HepG2 (cell line): ENCODE results near the gene TC2N. TPM values are rescaled to one million over a fixed set of nuclear protein-coding genes. Genes with fewer than 3 reads are reported as not detected.

Source experiments
- ATAC-seq: fragments of 200-7000 bp; cut with Tn5 transposase; 3 replicates; pipeline ENCODE4 v1.9.1; 2020; ENCODE audit warnings: mild to moderate bottlenecking, moderate library complexity
- BruUV-seq: library from RNA; stranded (reverse); fragments of 400-500 nt; replicated peaks from 2 replicates; lab custom pipeline; 2021; lab: Mats Ljungman, UMichigan
- CTCF ChIA-PET: fragments of 300-600 bp; formaldehyde crosslinking; extraction: SDS; loops from one replicate; lab custom pipeline; 2021; ENCODE audit warnings: low total read pairs, inconsistent platforms, low intra/inter-chr PET ratio; lab: Yijun Ruan, JAX
- POLR2A ChIA-PET: fragments of 350-600 bp; sonication (Branson Sonifier 250); formaldehyde crosslinking; loops from one replicate; lab custom pipeline; 2020; ENCODE audit warnings: antibody characterized with exemption, inconsistent platforms; lab: Yijun Ruan, JAX
- DNase-seq: peaks from one replicate; pipeline ENCODE4 v3.0.0-alpha.2; 2015; ENCODE audit warnings: low spot score
- FAIRE-seq: peaks from 3 replicates; lab custom pipeline; 2011; peaks lifted over from hg19 to GRCh38; lab: Jason Lieb, UNC
- H2AFZ ChIP-seq: one replicate; pipeline ENCODE4 v1.6.1; 2011; ENCODE audit warnings: low read length, inconsistent platforms
- H3K27ac ChIP-seq: fragments of 300-600 bp; 3 replicates; pipeline ENCODE4 v1.8.0; 2011; ENCODE audit warnings: mixed run types, mild to moderate bottlenecking, mixed read lengths, low read length, inconsistent platforms; ENCODE audit not compliant: insufficient read depth; ENCODE audit errors: extremely low read length
- H3K27me3 ChIP-seq, 2 experiments: fragments of 200-600 bp in 1 of 2; 2 replicates in 1 of 2; 3 replicates in 1 of 2; pipeline versions ENCODE4 v1.6.0 to v1.8.0; 2011; ENCODE audit warnings: low read length in 2 of 2, mild to moderate bottlenecking in 2 of 2, moderate library complexity in 2 of 2, inconsistent platforms in 1 of 2; ENCODE audit not compliant: insufficient read depth in 2 of 2, control insufficient read depth in 1 of 2
- H3K36me3 ChIP-seq, 2 experiments: fragments of 200-600 bp in 1 of 2; replicated peaks in 1 of 2; 2 replicates in 1 of 2; 3 replicates in 1 of 2; pipeline versions ENCODE4 v1.5.1 to v1.8.0; 2011; ENCODE audit warnings: low read length in 2 of 2, inconsistent platforms in 1 of 2; ENCODE audit not compliant: insufficient read depth in 2 of 2, control insufficient read depth in 1 of 2
- H3K4me1 ChIP-seq: 2 replicates; pipeline ENCODE4 v1.5.1; 2012; ENCODE audit warnings: low read length, inconsistent platforms; ENCODE audit not compliant: insufficient read depth
- H3K4me2 ChIP-seq: 2 replicates; pipeline ENCODE4 v1.6.0; 2011; ENCODE audit warnings: low read depth, low read length, inconsistent platforms
- H3K4me3 ChIP-seq, 3 experiments: fragments of 200-600 bp in 1 of 3; sonication (generic), shearing (Covaris generic) in 1 of 3; replicated peaks in 1 of 3; 2 replicates each; pipeline ENCODE4 v1.5.1; 2011 to 2016; ENCODE audit warnings: low read length in 3 of 3, inconsistent platforms in 2 of 3, low read depth in 2 of 3, mild to moderate bottlenecking in 2 of 3, control low read depth in 1 of 3, mixed read lengths in 1 of 3; ENCODE audit not compliant: insufficient read depth in 1 of 3
- H3K79me2 ChIP-seq: one replicate; pipeline ENCODE4 v1.6.1; 2011; ENCODE audit warnings: low read length, inconsistent platforms; ENCODE audit not compliant: insufficient read depth
- H3K9ac ChIP-seq: 2 replicates; pipeline ENCODE4 v1.6.0; 2011; ENCODE audit warnings: mild to moderate bottlenecking, low read depth, low read length, inconsistent platforms; ENCODE audit not compliant: insufficient read depth
- H3K9me3 ChIP-seq: 2 replicates; pipeline ENCODE4 v1.5.1; 2012; ENCODE audit warnings: mild to moderate bottlenecking, low read length
- H4K20me1 ChIP-seq: 2 replicates; pipeline ENCODE4 v1.6.0; 2011; ENCODE audit warnings: inconsistent platforms, mild to moderate bottlenecking, low read length, moderate library complexity; ENCODE audit not compliant: insufficient read depth
- ELF4 ChIP-seq: sonication (generic); formaldehyde crosslinking; IDR thresholded peaks from 2 replicates; pipeline ENCODE4 v1.5.0; 2020; ENCODE audit warnings: missing genetic modification reagents, mild to moderate bottlenecking, moderate library complexity, borderline replicate concordance
- KMT2A ChIP-seq: sonication (generic); formaldehyde crosslinking; IDR thresholded peaks from 2 replicates; pipeline ENCODE4 v1.4.0; 2020; ENCODE audit warnings: missing genetic modification reagents
- MIER2 ChIP-seq: IDR thresholded peaks from 2 replicates; pipeline ENCODE4 v1.6.1; 2016; ENCODE audit warnings: missing biosample characterization, missing genetic modification reagents
- MXD4 ChIP-seq: IDR thresholded peaks from 2 replicates; pipeline ENCODE4 v1.6.1; 2016; ENCODE audit warnings: mild to moderate bottlenecking, missing biosample characterization, missing genetic modification reagents
- SMC3 ChIP-seq: IDR thresholded peaks from 2 replicates; pipeline ENCODE4 v1.6.1; 2011; ENCODE audit warnings: low read length, improper control_type of control experiment
- TBX2 ChIP-seq: sonication (generic); formaldehyde crosslinking; IDR thresholded peaks from 2 replicates; pipeline ENCODE4 v1.5.0; 2020; ENCODE audit warnings: missing genetic modification reagents, mild to moderate bottlenecking, borderline replicate concordance
- ZEB1 ChIP-seq: IDR thresholded peaks from 2 replicates; pipeline ENCODE4 v1.6.1; 2012; ENCODE audit warnings: mild to moderate bottlenecking, low read depth, inconsistent platforms; ENCODE audit not compliant: insufficient replicate concordance
- ZNF530 ChIP-seq: sonication (generic); formaldehyde crosslinking; IDR thresholded peaks from 2 replicates; pipeline ENCODE4 v1.5.0; 2020; ENCODE audit warnings: low read depth, mild to moderate bottlenecking, missing genetic modification reagents
- ZNF562 ChIP-seq: sonication (generic); formaldehyde crosslinking; IDR thresholded peaks from 2 replicates; pipeline ENCODE4 v1.8.0; 2022; ENCODE audit warnings: missing genetic modification reagents, borderline replicate concordance
- WGBS: methylation state at CpG from one replicate; pipeline ENCODE4 v1.1.6; 2017; ENCODE audit warnings: low lambda C conversion rate; 5-methylcytosine and 5-hydroxymethylcytosine counted together
- in situ Hi-C: cut with HindIII; loops from 2 replicates; pipeline ENCODE4 v1.10.0; 2017; ENCODE audit warnings: low pct_unique_long_range_greater_than_20kb; ENCODE audit not compliant: extremely low pct_ligation_motif_present
- intact Hi-C: fragments of 100-400 bp; cut with micrococcal nuclease; formaldehyde crosslinking; loops from one replicate; pipeline ENCODE4 v1.10.0; 2022; ENCODE audit not compliant: unreplicated experiment
- polyA plus RNA-seq, 8 experiments: library from polyadenylated mRNA; depleted of rRNA in 3 of 8; stranded (reverse) in 7 of 8; unstranded in 1 of 8; fragments of >200 nt; fragmentation: Illumina TruSeq in 4 of 8; extraction: Trizol in 4 of 8; gene quantifications; 2 replicates each; pipeline versions ENCODE4 v1.2.1 to v1.2.3, GENCODE V29; 2011 to 2016; ENCODE audit warnings: low read depth in 4 of 8, missing spikeins in 1 of 8, mixed read lengths in 1 of 8; ENCODE audit not compliant: insufficient read depth in 1 of 8
- total RNA-seq, 5 experiments: library from RNA; depleted of rRNA; stranded (reverse); fragments of >200 nt; fragmentation: Illumina TruSeq; extraction: Trizol; gene quantifications; 2 replicates each; pipeline ENCODE4 v1.2.3, GENCODE V29; 2016; ENCODE audit warnings: low read depth in 1 of 5
- TF ChIP-seq, protein P1 (sequence below): sonication (generic); formaldehyde crosslinking; IDR thresholded peaks from 2 replicates; pipeline ENCODE4 v1.5.1; 2020; ENCODE audit warnings: mild to moderate bottlenecking, missing genetic modification reagents, borderline replicate concordance
- TF ChIP-seq, protein P2 (sequence below): IDR thresholded peaks from 2 replicates; pipeline ENCODE4 v1.6.1; 2016; ENCODE audit warnings: low read depth
- TF ChIP-seq, protein P3 (sequence below): sonication (generic); formaldehyde crosslinking; IDR thresholded peaks from 2 replicates; pipeline ENCODE4 v1.8.1; 2023; ENCODE audit warnings: mild to moderate bottlenecking, inconsistent platforms, moderate library complexity, missing genetic modification reagents, borderline replicate concordance
- TF ChIP-seq, protein P4 (sequence below): IDR thresholded peaks from 2 replicates; pipeline ENCODE4 v1.6.1; 2016; ENCODE audit warnings: control low read depth

TC2N gene
- total and polyA plus RNA-seq, 2 of the 13 experiments (the other 11 are each of a cell fraction or from before 2014, with no cell fraction given), result 0.03 TPM; not detected in 1

DNA sequence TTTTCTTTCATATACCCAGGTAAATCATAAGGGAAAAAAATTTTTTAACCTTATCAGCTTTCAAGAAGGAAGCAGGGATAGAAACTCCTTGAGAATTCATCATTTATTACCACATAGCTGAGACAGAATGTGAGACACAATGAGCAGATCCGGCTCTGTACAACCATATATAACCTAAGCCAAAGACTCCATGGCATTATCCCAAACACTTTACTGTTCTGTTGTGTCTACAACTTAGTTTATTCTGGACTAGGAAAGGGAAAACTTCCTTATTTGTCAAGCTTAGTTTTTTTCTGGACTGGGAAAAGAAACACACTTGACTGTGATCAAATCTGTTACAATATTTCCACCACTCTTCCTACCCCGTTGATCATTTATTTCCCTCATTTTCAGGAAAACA is 97.2 kb downstream of the TC2N start:
- FAIRE-seq, result no peak
- Histone ChIP-seq H3K9ac (no peak overlapping the region), H3K27ac (no peak overlapping the region), H3K27me3 (no peaks in the 10 kb centered on the region), H3K36me3 (no peaks in the 10 kb centered on the region), H3K79me2 (no peaks in the 10 kb centered on the region), H4K20me1 (no peaks in the 10 kb centered on the region), H3K9me3 (no peaks in the 10 kb centered on the region), H3K4me2 (no peak overlapping the region), H3K4me1 (no peaks in the 10 kb centered on the region), H3K4me3 (no peak overlapping the region), H2AFZ (no peak overlapping the region)
- ATAC-seq, result no peak
- no peak for DNase-seq
- TF ChIP-seq, protein P1, sequence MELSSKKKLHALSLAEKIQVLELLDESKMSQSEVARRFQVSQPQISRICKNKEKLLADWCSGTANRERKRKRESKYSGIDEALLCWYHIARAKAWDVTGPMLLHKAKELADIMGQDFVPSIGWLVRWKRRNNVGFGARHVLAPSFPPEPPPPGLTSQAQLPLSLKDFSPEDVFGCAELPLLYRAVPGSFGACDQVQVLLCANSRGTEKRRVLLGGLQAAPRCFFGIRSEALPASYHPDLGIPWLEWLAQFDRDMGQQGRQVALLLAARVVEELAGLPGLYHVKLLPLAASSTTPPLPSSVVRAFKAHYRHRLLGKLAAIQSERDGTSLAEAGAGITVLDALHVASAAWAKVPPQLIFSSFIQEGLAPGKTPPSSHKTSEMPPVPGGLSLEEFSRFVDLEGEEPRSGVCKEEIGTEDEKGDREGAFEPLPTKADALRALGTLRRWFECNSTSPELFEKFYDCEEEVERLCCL, result no peak
- TF ChIP-seq ZEB1, result no peak
- TF ChIP-seq TBX2 (CRISPR knock-in tag), result no peak
- no peak for TF ChIP-seq MXD4 (CRISPR knock-in tag)
- TF ChIP-seq ZNF562 (CRISPR knock-in tag), result no peak
- TF ChIP-seq ZNF530 (CRISPR knock-in tag), result no peak
- ChIA-PET POLR2A (no interaction called here), CTCF (no interaction called here)
- WGBS, result 44% methylated on average over 2 of the region's 2 CpGs
- no TSS peak for BruUV-seq
- intact Hi-C loops, result no loop called here
- in situ Hi-C loops, result no loop called here

DNA sequence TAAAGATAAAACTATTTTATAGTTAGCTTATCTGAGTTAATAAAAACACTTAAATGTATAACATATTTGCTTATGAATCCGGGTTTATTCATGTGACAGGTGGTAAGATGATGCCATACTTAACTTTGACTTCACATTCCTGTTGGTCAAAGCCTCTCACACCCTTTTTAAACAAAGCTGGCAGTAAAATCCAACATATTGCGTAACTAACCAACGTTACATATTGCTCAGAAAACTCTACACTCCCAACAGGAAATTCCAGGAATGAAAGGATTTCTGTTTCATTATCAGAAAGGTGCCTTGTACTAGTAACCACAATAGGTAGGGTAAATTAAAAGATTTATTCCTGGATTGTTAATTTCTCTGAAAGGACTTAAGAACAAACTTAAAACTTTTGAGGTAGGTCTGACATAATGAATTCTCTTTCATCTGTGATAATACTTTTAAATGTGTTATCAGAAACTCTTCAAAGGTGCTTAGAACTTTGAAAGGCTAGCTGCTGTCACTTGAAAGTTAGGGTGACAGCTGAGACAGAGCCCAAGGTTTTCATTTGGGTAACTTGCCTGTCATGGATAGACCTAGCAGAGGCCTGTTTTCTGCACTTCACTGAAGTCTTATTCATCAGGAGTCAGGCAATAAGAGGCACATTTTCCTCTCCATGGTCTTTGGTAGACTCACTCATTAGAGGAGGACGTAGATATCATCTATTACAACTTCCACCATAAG is 111.6 kb downstream of the TC2N start:
- ATAC-seq (peak; percentile 73), FAIRE-seq (peak; percentile 85), DNase-seq (peak; percentile 76)
- intact Hi-C loops (no loop called here), in situ Hi-C loops (no loop called here)
- no TSS peak for BruUV-seq
- no peaks in the 10 kb centered on the region for H4K20me1 ChIP-seq
- no peak overlapping the region for H3K9ac ChIP-seq
- H3K79me2 ChIP-seq, result no peaks in the 10 kb centered on the region
- H3K4me2 ChIP-seq, result peak overlapping the region; percentile 6; the same call in 1 of the 2 replicates
- ChIA-PET POLR2A (no interaction called here), CTCF (no interaction called here)
- no peak overlapping the region for H3K27ac ChIP-seq
- H2AFZ ChIP-seq, result no peak overlapping the region
- H3K36me3 ChIP-seq, result no peaks in the 10 kb centered on the region
- H3K4me1 ChIP-seq, result peaks cover 26% of the 10 kb centered on the region
- WGBS, result 0% methylated on average over 4 of the region's 4 CpGs
- H3K4me3 ChIP-seq, result no peak overlapping the region
- H3K27me3 ChIP-seq, result no peaks in the 10 kb centered on the region
- peaks cover 7% of the 10 kb centered on the region; the same call in 1 of the 2 replicates for H3K9me3 ChIP-seq
- TF ChIP-seq, protein P2, sequence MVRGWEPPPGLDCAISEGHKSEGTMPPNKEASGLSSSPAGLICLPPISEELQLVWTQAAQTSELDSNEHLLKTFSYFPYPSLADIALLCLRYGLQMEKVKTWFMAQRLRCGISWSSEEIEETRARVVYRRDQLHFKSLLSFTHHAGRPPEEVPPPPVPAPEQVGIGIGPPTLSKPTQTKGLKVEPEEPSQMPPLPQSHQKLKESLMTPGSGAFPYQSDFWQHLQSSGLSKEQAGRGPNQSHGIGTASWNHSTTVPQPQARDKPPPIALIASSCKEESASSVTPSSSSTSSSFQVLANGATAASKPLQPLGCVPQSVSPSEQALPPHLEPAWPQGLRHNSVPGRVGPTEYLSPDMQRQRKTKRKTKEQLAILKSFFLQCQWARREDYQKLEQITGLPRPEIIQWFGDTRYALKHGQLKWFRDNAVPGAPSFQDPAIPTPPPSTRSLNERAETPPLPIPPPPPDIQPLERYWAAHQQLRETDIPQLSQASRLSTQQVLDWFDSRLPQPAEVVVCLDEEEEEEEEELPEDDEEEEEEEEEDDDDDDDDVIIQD (CRISPR knock-in tag), result 0 out of 2 replicates have a peak, but pooled peaks have one; percentile 19
- TF ChIP-seq SMC3, result no peak; the same call in 1 of the 2 replicates
- TF ChIP-seq, protein P3, sequence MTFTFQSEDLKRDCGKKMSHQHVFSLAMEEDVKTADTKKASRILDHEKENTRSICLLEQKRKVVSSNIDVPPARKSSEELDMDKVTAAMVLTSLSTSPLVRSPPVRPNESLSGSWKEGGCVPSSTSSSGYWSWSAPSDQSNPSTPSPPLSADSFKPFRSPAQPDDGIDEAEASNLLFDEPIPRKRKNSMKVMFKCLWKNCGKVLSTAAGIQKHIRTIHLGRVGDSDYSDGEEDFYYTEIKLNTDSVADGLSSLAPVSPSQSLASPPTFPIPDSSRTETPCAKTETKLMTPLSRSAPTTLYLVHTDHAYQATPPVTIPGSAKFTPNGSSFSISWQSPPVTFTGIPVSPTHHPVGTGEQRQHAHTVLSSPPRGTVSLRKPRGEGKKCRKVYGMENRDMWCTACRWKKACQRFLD (CRISPR knock-in tag), result no peak
- no peak for TF ChIP-seq KMT2A (CRISPR knock-in tag)
- no peak for TF ChIP-seq ELF4
- TF ChIP-seq, protein P4, sequence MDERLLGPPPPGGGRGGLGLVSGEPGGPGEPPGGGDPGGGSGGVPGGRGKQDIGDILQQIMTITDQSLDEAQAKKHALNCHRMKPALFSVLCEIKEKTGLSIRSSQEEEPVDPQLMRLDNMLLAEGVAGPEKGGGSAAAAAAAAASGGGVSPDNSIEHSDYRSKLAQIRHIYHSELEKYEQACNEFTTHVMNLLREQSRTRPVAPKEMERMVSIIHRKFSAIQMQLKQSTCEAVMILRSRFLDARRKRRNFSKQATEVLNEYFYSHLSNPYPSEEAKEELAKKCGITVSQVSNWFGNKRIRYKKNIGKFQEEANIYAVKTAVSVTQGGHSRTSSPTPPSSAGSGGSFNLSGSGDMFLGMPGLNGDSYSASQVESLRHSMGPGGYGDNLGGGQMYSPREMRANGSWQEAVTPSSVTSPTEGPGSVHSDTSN, result no peak
- TF ChIP-seq MIER2 (CRISPR knock-in tag), result peak; percentile 26; the same call in 1 of the 2 replicates
